HG03159 (cell line): ENCODE data around the gene RUFY3.
"Not testable (repeated sequence)": the region's sequence is repeated elsewhere in the genome, so short reads cannot be mapped to it uniquely, and the experiment has no call there.

Source experiments
- ATAC-seq: cut with Tn5 transposase; IDR thresholded peaks from one replicate; pipeline ENCODE4 v1.9.1; 2021; ENCODE audit warnings: mild to moderate bottlenecking, moderate library complexity; ENCODE audit not compliant: unreplicated experiment

RUFY3 gene, protein sequence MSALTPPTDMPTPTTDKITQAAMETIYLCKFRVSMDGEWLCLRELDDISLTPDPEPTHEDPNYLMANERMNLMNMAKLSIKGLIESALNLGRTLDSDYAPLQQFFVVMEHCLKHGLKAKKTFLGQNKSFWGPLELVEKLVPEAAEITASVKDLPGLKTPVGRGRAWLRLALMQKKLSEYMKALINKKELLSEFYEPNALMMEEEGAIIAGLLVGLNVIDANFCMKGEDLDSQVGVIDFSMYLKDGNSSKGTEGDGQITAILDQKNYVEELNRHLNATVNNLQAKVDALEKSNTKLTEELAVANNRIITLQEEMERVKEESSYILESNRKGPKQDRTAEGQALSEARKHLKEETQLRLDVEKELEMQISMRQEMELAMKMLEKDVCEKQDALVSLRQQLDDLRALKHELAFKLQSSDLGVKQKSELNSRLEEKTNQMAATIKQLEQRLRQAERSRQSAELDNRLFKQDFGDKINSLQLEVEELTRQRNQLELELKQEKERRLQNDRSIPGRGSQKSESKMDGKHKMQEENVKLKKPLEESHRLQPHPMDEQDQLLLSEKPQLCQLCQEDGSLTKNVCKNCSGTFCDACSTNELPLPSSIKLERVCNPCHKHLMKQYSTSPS

DNA sequence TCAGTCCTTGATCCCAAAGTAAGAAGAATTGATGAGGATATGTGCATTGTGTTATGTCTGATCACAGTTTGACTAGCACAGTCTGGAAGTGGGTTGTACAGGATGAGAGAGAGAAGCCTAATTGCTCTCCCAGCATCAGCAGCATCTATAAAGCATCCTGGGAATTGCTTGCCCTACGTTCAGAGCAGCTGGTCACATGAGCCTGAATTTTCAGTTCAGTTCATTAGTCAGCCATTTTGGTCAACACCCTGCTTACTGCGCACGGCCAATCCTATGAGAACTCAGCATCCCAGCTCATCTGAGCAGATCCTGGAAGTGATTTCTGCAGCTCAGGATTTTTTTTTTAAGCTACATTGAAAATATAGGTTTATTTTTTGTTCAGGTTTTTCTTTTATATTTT, at the start of gene RUFY3:
Gene RUFY3 (plus strand): TSS at position 218 of the 400 bp plus-strand sequence. CDS start 610 bp downstream, outside the sequence.
- no peak for ATAC-seq

DNA sequence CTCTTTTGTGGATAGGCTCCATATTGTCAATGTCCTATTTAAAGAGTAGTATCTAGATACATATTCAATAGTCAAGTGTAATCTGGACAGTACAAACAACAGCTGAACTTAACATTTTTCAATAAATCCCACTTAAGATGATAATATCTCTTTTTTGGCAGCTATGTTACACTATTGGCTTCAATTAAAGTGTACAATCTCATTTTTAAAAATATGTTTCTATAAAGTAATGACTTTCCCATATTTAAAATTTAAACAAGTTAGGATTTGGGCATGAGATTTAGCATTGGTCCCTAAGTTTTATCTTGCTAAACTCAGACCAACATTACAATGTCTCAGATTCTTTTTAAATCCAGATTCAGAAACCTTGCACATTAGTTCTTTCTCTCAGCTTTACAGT, 47.6 kb upstream of the RUFY3 start:
- no peak for ATAC-seq

DNA sequence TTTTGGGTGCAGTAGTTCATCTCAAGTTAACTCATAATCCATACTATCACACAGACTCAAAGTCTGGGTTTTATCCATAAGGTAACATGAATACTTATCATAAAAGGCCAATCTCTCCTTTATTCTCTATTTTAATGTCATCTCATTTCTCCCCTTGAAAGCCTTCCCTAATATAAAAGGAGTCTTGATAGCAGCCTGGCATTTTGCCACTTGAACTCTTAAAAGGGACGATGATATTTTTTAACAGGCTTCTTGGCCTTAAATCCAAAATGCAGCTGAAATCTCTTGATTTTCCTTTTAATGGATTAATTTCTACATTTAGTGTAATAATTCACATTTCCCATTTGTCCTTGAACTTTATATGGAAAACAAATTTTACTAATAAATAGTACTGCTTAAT, 47.0 kb upstream of the RUFY3 start:
- ATAC-seq: no peak

DNA sequence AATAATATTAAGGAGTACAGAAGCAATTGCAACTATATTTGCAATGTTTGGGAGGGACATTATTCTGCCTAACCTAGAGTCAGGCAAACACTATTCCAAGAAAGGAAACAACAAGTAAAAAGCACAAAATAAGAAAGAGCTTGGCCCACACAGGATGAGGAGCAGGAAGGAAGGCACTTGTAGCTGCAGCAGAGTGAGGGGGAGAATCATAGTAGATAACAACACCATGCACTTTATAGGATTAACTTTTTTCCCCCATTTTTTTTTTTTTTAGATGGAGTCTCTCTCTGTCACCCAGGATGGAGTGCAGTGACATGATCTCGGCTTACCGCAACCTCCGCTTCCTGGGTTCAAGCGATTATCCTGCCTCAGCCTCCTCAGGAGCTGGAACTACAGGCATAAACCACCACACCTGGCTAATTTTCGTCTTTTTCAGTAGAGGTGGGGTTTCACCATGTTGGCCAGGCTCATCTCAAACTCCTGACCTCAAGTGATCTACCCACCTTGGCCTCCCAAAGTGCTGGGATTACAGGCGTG, 45.1 kb upstream of the RUFY3 start:
- no peak for ATAC-seq

DNA sequence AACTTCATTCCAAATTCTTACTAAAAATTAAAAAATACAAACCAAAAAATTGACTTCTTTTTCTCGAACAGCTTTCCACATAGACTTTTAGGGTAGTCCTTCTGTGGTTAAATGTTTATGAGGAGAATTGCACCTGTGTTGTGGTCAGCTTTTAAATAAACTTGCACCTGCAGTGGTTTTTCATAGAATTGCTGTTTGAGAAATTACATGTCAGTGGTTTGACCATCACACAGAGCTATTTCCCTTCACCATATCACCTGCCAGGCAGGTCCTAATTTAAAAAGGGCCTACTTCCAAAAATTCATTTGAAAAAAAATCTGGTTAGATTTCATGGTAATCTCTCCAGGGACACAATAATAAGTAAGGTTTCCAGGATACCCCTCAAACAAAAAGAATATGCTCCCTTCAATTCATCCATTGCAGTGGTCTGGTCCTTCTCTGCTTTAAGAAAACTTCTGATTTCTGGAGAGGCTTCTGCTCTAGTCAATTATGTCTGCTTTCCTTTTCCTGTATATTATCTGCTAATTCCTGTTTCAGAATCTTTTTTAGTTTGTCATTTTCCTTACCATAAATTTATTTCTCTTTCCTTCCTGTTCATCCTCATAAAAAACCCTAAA, 43.3 kb upstream of the RUFY3 start:
- ATAC-seq: peak; percentile 67

DNA sequence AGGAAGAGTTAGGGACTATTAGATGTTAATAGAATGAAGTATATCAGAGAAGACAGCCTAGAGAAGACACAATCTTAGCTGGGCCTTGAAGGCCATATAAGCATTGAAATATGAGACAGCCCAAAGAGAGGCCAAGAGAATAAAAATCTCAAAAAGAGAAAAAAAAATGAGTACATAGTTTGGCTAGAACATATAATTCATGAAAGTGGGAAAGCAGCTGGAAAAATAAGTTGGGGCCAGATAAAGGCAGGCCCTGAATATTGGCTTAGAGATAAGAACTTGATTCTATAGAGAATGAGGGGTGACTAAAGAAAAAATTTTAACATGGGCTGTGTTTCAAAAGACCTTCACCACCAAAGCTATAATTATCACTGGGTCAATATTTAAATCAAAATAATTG, 40.8 kb upstream of the RUFY3 start:
- ATAC-seq: no peak

DNA sequence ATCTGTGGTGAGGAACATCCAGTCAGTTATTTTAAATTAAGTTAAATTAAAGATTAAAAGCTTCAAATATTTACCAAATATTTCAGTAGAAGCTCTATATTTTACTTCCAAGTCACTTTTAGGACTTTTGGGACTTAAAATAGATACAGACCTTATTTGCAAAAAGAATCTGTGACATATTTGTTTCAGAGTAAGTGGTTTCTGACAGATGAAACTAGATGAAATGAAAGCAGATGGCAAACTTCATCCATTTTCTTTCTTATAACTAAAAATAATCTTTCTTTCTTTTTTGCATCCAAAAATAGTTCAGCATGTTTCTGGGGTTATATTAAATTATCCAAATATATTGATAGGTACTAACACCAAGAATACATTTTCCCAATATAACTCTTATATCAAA, 40.1 kb upstream of the RUFY3 start:
- peak; percentile 45 for ATAC-seq

DNA sequence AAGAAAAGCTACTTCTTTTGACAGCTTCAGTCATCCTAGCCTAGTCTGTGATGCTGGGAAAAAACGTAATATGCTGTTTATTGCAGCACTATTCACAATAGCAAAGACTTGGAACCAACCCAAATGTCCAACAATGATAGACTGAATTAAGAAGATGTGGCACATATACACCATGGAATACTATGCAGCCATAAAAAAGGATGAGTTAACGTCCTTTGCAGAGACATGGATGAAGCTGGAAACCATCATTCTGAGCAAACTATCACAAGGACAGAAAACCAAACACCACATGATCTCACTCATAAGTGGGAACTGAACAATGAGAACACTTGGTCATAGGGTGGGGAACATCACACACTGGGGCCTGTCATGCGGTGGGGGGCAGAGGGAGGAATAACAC, 39.6 kb upstream of the RUFY3 start:
- not testable (repeated sequence) for ATAC-seq

DNA sequence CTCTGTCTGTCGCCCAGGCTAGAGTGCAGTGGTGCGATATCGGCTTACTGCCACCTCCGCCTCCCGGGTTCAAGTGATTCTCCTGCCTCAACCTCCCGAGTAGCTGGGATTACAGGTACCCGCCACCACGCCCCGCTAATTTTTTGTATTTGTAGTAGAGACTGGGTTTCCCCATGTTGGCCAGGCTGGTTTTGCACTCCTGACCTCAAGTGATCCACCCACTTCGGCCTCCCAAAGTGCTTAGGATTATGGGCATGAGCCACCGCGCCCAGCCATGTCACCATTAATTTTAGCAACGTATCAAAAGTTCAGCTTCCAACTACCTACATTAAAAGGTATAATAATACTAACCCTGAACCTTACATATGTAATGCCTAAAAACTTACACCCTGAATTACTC, 34.4 kb upstream of the RUFY3 start:
- peak; percentile 4 for ATAC-seq

DNA sequence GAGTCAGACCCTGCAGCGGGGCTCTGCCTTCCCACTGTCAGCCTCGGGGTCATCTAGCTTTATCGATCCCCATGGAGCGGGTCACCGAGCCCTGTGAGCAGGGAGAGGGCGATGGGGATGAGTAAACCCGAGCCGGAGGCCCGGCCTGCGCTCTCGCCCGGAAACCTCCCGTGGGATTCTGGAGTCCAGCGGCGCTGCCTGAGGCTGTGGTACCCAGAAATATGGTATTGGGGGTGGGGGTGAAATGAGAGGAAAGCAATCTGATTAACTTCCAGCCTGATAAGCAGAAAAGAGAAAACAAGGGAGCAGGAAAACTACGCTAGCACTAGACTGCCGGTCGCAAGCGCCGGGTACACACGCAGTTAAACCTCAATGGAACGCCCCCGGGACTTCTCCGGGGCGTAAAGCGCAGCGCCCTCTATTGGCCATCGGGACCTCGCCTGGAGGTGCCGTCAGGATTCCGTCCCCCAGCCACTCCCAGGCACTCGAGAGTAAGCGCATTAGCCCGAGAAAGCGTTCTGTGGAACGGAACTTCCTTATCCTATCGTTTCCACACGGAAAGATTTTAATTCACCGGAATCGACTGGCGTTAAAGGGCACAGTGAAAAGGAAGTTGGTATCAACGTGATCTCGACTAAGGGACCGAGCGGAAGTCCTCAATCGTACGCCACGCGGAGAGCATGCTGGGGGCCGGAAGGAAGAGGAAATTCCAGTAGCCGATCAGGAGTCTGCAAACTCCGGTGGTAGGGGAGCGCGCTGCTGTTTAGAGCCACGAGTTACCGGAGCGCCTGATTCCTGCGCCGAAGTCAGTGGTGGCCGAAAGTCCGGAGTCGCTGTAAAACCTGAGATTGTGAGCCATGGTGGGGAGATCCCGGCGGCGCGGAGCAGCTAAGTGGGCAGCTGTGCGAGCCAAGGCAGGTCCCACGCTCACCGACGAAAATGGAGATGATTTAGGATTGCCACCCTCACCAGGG, 33.7 kb upstream of the RUFY3 start, which contains the start of gene UTP3:
Gene UTP3 (plus strand): TSS at position 712 of the 974 bp plus-strand sequence. CDS start 146 bp downstream, at position 858.
- ATAC-seq: peak; percentile 92

DNA sequence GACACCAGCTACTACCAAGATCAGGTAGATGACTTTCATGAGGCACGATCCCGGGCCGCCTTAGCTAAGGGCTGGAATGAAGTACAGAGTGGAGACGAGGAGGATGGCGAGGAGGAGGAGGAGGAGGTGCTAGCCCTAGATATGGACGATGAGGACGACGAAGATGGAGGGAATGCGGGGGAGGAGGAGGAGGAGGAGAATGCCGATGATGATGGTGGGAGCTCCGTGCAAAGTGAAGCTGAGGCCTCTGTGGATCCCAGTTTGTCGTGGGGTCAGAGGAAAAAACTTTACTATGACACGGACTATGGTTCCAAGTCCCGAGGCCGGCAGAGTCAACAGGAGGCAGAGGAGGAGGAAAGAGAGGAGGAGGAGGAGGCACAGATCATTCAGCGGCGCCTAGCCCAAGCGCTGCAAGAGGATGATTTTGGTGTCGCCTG, 33.0 kb upstream of the RUFY3 start:
- peak; percentile 7 for ATAC-seq

DNA sequence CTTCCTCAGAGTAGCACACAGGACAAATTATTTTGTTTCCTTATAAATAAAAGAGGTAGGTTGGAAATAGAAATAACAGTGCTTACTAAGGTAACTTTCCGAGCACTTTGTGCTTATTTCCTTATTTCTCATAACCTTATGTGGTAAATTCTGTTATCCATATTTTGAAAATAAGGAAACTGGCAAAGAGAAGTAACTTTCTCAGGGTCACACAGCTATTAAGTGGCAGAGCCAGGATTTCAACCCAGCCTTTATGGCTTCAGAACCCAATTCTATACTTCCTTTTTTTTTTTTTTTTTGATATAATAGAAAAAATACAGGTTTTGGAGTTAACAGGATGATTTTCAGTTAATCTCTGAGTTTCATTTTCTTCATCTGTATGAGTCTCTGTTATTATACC, 30.1 kb upstream of the RUFY3 start:
- ATAC-seq: no peak

DNA sequence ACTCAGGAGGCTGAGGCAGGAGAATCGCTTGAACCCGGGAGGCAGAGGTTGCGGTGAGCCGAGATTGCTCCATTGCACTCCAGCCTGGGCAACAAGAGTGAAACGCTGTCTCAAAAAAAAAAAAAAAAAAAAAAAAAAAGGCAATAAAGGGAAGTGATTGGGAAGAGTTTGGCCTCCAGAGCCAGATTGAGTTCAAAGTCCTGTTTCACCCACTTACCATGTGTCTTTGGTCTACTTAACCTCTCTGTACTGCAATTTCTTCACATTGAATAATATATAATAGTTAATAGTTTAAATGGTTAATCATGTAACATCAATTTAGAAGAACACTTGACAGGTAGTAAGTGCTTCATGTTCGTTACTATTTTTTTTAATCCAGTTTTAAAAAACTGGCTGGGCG, 27.1 kb upstream of the RUFY3 start:
- not testable (repeated sequence) for ATAC-seq

DNA sequence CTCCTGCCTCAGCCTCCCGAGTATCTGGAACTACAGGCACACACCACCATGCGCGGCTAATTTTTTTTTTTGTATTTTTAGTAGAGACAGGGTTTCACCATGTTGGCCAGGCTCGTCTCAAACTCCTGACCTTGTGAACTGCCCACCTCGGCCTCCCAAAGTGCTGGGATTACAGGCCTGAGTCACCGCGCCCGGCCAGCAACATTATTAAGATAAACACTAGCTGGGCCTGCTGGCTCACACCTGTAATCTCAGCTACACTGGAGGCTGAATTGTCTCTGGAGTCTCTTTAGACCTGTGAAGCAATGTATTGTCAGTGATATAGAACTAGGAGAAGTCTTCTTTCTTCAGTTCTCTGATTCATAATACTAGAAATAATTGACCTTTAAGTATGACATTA, 23.3 kb upstream of the RUFY3 start:
- ATAC-seq: not testable (repeated sequence)

DNA sequence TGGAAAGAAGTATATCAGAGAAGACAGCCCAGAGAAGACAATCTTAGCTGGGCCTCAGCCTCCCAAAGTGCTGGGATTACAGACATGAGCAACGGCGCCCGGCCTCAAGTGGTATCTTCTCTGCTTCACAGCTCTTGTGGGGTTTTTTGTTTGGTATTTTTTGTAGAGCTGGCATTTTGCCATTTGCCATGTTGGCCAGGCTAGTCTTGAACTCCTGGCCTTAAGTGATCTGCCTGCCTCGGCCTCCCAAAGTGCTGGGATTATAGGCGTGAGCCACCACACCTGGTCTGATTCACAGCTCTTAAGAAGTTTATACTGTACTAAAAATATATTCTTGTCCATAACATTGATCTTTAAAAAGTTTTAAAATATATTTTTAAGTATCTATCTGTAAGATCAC, 21.1 kb upstream of the RUFY3 start:
- no peak for ATAC-seq

DNA sequence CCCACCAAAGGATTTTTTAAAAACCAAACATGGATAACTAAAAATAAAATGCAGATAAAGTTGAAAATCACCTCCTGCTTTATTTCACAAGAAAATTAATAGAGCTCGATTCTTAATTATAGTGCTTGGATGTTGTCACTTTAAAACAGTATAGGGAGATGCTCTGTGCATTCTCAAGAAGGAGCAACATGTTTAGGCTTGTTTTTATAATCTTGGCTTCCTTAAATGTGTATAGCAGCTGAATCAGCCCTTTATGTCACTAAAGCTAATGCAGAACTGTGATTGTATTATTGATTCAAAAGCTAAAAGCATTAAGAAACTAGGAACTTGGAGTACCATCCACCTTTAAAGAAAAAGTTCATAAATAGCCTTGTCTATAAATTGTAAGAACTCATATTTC, 20.5 kb upstream of the RUFY3 start:
- ATAC-seq: no peak

DNA sequence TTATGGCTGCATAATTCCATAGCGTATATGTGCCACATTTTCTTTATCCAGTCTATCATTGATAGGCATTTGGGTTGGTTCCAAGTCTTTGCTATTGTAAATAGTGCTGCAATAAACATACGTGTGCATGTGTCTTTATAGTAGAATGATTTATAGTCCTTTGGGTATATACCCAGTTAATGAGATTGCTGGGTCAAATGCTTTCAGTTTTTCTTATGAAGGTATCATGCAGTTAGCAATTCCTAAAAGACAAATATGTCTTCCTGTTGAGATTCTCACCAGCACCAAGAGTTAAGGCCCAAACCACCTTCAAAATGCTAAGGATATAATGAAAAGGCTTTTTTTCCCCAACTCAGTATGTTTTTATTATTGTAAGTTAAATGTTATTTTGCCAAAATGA, 19.2 kb upstream of the RUFY3 start:
- ATAC-seq: not testable (repeated sequence)

DNA sequence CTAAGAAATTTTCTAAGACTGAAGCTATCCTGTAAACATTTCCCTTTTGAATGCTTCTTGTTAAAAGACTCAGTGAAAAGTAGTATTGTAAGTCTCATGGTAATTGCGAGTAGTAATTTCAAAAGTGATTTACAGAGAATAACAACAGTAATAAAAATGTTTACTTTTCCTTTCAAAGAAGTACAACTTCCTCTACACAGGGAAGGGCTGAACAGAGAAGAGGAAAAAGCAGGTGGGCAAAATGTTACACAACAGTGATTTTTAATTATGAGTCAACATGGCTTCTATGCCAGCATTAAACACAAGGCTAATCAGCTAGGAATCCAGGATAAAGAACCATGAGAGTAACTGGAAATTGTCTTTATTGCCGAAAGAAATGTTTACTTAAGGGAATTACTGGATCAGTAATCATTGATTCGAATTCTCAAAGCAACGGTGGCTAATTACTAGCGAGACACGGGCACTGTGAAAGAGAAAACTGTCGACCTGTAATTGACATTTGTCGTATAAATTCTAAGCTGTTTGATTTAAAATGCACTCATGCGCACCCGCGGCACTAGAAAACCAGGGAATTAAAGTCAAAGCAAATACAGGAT, 18.0 kb upstream of the RUFY3 start:
- ATAC-seq: no peak

DNA sequence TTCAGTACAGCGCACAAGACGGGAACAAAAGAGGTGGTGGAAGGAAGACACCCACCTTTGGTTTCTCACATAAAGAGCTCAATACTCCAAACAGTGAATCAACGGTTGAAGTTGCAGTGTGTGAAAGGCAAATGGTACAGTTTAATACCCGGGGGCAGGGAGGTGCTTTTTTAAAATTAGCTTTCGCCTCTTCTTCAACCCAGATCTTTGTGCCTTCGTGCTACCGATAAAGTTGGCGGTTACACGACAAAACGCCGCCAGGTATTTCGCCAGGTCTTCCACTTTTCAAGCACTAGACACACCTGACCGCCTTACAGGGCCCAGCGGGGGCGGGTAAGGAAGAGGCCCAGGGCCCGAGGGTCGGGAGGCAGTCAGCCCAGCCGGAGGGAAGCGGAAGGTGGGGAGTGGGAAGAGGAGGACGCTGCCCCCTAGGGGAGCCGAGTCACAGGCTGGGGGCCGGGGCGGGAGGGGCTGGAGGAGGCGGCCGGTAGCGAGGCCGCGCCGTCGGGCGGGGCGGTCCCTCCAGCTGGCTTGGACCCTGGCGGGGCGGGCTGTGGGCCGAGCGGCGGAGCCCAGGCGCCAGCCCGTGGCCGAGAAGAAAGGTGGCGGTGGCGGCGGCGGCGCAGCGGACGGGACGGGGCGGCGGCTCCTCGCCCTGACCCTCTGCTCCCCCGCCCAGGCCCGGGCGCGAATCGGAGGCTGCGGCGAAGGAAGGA, 17.4 kb upstream of the RUFY3 start:
- peak; percentile 58 for ATAC-seq

DNA sequence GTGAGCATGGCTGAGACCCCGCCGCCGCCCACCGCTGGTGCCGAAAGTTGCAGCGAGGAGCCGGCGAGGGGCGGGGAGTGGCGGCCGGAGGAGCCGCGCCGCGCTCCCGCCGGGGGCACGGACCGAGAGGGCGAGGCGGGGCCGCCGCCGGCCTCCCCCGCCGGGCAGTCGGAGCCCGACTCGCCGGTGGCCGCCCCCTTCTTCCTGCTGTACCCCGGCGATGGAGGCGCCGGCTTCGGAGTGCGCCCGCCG, 16.9 kb upstream of the RUFY3 start:
- peak; percentile 31 for ATAC-seq
